ENCODE measurements around the gene HINT3. TPM values are rescaled to one million over a fixed set of nuclear protein-coding genes. Genes with fewer than 3 reads are reported as not detected.
A peak's percentile ranks its signal among the peaks of the same experiment; 100 is the strongest.

Gene HINT3
- total and polyA plus RNA-seq, 2 experiments from 2014 or later = 1.8 to 8.0 TPM

GRCh38 chr6:125918230-125918629 is 38.3 kb upstream of the HINT3 start:
- ATAC-seq = peak; percentile 79
- peaks cover 5% of the 10 kb centered on the region for H3K27me3 Mint-ChIP-seq (ENCODE audit: insufficient read depth, low read depth, poor library complexity)
- no peak for TF ChIP-seq NANOG (IDR thresholded peaks at IDR 0.05; ENCODE audit: borderline replicate concordance)
- no peak for TF ChIP-seq ZNF331 (CRISPR knock-in tag; IDR thresholded peaks at IDR 0.05; ENCODE audit: low read depth)
- TF ChIP-seq, protein P1, sequence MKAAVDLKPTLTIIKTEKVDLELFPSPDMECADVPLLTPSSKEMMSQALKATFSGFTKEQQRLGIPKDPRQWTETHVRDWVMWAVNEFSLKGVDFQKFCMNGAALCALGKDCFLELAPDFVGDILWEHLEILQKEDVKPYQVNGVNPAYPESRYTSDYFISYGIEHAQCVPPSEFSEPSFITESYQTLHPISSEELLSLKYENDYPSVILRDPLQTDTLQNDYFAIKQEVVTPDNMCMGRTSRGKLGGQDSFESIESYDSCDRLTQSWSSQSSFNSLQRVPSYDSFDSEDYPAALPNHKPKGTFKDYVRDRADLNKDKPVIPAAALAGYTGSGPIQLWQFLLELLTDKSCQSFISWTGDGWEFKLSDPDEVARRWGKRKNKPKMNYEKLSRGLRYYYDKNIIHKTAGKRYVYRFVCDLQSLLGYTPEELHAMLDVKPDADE (IDR thresholded peaks at IDR 0.05) = no peak
- TF ChIP-seq, protein P2, sequence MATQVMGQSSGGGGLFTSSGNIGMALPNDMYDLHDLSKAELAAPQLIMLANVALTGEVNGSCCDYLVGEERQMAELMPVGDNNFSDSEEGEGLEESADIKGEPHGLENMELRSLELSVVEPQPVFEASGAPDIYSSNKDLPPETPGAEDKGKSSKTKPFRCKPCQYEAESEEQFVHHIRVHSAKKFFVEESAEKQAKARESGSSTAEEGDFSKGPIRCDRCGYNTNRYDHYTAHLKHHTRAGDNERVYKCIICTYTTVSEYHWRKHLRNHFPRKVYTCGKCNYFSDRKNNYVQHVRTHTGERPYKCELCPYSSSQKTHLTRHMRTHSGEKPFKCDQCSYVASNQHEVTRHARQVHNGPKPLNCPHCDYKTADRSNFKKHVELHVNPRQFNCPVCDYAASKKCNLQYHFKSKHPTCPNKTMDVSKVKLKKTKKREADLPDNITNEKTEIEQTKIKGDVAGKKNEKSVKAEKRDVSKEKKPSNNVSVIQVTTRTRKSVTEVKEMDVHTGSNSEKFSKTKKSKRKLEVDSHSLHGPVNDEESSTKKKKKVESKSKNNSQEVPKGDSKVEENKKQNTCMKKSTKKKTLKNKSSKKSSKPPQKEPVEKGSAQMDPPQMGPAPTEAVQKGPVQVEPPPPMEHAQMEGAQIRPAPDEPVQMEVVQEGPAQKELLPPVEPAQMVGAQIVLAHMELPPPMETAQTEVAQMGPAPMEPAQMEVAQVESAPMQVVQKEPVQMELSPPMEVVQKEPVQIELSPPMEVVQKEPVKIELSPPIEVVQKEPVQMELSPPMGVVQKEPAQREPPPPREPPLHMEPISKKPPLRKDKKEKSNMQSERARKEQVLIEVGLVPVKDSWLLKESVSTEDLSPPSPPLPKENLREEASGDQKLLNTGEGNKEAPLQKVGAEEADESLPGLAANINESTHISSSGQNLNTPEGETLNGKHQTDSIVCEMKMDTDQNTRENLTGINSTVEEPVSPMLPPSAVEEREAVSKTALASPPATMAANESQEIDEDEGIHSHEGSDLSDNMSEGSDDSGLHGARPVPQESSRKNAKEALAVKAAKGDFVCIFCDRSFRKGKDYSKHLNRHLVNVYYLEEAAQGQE (IDR thresholded peaks at IDR 0.05; ENCODE audit: unreplicated experiment) = no peak

GRCh38 chr6:125918681-125919566 is 37.6 kb upstream of the HINT3 start:
- H3K27ac Mint-ChIP-seq = peak overlapping the region; percentile 61; the same call in 1 of the 2 replicates
- no peak overlapping the region for H3K4me3 ChIP-seq

More at GRCh38 chr6:125918230-125918629, 38.3 kb upstream of the HINT3 start:
- Histone ChIP-seq H3F3A (replicated peaks; ENCODE audit: low read depth) (no peaks in the 10 kb centered on the region), H3K4me3 (no peak overlapping the region), H3K4me2 (peak overlapping the region; percentile 53), H3K36me3 (ENCODE audit: insufficient read depth) (no peaks in the 10 kb centered on the region), H3K27ac (ENCODE audit: low read depth) (no peak overlapping the region), H3K4me1 (ENCODE audit: insufficient read depth) (peaks cover 25% of the 10 kb centered on the region), H2AFZ (no peak overlapping the region), H3K27me3 (ENCODE audit: insufficient read depth) (no peaks in the 10 kb centered on the region), H4K20me1 (replicated peaks; ENCODE audit: insufficient read depth) (no peaks in the 10 kb centered on the region), H3K9me2 (ENCODE audit: insufficient read depth) (no peaks in the 10 kb centered on the region), H3K79me2 (replicated peaks; ENCODE audit: insufficient read depth) (no peaks in the 10 kb centered on the region)
- Mint-ChIP-seq H3K4me1 (peaks cover 24% of the 10 kb centered on the region), H3K9me3 (no peaks in the 10 kb centered on the region), H3K27ac (0 out of 2 replicates have a peak overlapping the region, but pooled peaks have one; percentile 29), H3K36me3 (ENCODE audit: low read depth) (no peaks in the 10 kb centered on the region), H3K4me3 (no peak overlapping the region)
- peak; percentile 20 for DNase-seq (ENCODE audit: low spot score)

More at GRCh38 chr6:125918681-125919566, 37.6 kb upstream of the HINT3 start:
- Histone ChIP-seq H3K36me3 (ENCODE audit: insufficient read depth) (no peaks in the 10 kb centered on the region), H3K4me2 (peak overlapping the region; percentile 53), H3K27me3 (ENCODE audit: insufficient read depth) (no peaks in the 10 kb centered on the region), H3K9me2 (ENCODE audit: insufficient read depth) (no peaks in the 10 kb centered on the region), H3K4me1 (ENCODE audit: insufficient read depth) (peaks cover 25% of the 10 kb centered on the region), H3K79me2 (replicated peaks; ENCODE audit: insufficient read depth) (no peaks in the 10 kb centered on the region), H2AFZ (no peak overlapping the region), H3K27ac (ENCODE audit: low read depth) (peak overlapping the region; percentile 43), H3F3A (replicated peaks; ENCODE audit: low read depth) (no peaks in the 10 kb centered on the region), H4K20me1 (replicated peaks; ENCODE audit: insufficient read depth) (no peaks in the 10 kb centered on the region)
- peak; percentile 40 for DNase-seq (ENCODE audit: low spot score)
- Mint-ChIP-seq H3K4me3 (0 out of 3 replicates have a peak overlapping the region, but pooled peaks have one; percentile 4), H3K36me3 (ENCODE audit: low read depth) (no peaks in the 10 kb centered on the region), H3K4me1 (peaks cover 24% of the 10 kb centered on the region), H3K27me3 (ENCODE audit: insufficient read depth, low read depth, poor library complexity) (peaks cover 5% of the 10 kb centered on the region), H3K9me3 (no peaks in the 10 kb centered on the region)
- TF ChIP-seq, protein P2 (IDR thresholded peaks at IDR 0.05; ENCODE audit: unreplicated experiment) = no peak
- TF ChIP-seq POLR2AphosphoS5 (IDR thresholded peaks at IDR 0.05; ENCODE audit: low read depth) (no peak), CREB1 (CRISPR knock-in tag; IDR thresholded peaks at IDR 0.05; ENCODE audit: low read depth) (no peak)
- ATAC-seq = peak; percentile 68

Data from GM23338 (cell line).